ENCODE measurements around the gene WFS1.

DNA sequence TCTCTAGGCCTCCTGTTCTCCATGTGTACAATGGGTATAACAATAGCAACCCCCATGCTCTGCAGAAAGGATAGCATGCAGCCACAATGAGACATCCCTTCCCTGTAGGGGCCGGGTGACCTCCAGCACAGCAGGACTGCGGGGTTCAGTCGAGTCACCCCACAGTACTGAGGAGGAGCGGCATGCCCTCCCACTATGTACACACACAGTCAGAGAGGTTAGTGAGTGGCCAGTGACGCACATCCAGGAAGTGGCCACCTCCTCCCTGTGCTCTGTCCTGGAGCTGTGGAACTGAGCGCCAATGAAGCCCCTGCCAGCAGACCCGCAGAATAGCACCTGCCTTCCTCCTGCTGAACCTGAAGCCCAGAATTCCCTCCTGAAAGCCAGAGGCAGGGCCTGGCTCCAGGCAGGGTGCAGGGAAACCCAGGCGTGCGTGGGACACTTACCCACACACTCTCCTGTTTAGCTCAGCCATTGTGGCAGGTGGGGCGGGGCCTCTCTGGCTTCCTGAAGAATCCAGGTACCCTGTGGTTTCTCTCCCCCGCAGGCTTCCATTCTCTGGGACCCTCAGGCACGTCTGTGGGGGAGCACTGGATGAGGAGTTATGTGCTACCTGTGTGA, 50.0 kb downstream of the WFS1 start:
- TF ChIP-seq CTCF (conservative IDR thresholded peaks at IDR 0.05 in 1 of 2, IDR thresholded peaks at IDR 0.05 in 1 of 2; ENCODE audit: extremely low read depth in 1 of 2, insufficient read depth in 1 of 2, low read depth in 1 of 2, low read length in 2 of 2) (no peak), EZH2 (IDR thresholded peaks at IDR 0.05; ENCODE audit: borderline replicate concordance, low read length) (no peak)

Measured in mammary epithelial cell (primary cell).